ENCODE data around the gene DMRT1. TPM values are rescaled to one million over a fixed set of nuclear protein-coding genes. Genes with fewer than 3 reads are reported as not detected.

Gene DMRT1
- total RNA-seq, 1 donor from 2014 or later = not detected

DNA sequence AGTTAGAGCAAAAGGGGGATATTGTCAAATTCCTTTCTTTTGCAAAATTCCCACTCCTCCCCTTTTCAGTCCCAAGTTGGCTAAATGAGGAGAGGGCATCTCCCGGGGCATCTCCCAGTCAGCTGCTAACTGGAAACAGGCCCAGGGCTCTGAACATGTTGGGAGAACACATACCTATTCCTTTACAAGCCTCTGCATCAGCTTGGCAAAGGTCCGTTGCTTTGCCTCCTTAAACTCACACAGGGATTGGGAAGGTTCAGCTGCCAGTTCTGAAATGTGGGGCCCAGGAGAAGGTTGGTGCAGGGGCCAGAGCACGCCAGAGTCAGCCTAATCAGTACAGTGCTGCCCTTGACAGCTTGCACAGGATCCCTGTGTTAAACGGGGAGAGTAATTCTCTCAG lies 124.0 kb downstream of the DMRT1 start:
- Mint-ChIP-seq H3K4me1 (ENCODE audit: low read depth) (peaks cover 10% of the 10 kb centered on the region), H3K4me3 (ENCODE audit: unreplicated experiment) (no peak overlapping the region), H3K36me3 (ENCODE audit: low read depth) (no peaks in the 10 kb centered on the region), H3K27me3 (ENCODE audit: low read depth) (peaks cover 77% of the 10 kb centered on the region), H3K27ac (ENCODE audit: unreplicated experiment) (no peak overlapping the region), H3K9me3 (ENCODE audit: low read depth) (no peaks in the 10 kb centered on the region)
- TF ChIP-seq, protein P1, sequence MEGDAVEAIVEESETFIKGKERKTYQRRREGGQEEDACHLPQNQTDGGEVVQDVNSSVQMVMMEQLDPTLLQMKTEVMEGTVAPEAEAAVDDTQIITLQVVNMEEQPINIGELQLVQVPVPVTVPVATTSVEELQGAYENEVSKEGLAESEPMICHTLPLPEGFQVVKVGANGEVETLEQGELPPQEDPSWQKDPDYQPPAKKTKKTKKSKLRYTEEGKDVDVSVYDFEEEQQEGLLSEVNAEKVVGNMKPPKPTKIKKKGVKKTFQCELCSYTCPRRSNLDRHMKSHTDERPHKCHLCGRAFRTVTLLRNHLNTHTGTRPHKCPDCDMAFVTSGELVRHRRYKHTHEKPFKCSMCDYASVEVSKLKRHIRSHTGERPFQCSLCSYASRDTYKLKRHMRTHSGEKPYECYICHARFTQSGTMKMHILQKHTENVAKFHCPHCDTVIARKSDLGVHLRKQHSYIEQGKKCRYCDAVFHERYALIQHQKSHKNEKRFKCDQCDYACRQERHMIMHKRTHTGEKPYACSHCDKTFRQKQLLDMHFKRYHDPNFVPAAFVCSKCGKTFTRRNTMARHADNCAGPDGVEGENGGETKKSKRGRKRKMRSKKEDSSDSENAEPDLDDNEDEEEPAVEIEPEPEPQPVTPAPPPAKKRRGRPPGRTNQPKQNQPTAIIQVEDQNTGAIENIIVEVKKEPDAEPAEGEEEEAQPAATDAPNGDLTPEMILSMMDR (IDR thresholded peaks at IDR 0.05) = no peak
- no peak for DNase-seq (ENCODE audit: low spot score)

DNA sequence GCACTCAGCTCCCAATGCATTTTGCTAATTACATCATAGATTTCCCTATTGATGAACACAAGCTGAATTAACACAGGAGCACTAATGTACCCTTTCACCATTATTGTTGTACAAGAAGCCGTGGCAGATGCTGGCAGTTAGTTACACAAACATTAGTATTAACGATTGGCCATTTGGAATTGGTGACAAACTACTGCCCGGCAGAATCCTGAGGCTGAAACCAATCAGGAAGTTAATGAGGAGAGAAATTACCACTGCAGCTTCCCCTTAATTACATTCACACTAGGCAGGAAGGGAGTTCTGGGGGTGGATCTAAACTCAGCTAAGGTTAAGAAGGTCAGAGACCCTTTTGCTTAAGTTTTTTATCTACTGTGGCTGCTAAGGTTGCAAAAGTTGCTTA lies 125.4 kb downstream of the DMRT1 start:
- Mint-ChIP-seq H3K4me3 (ENCODE audit: unreplicated experiment) (no peak overlapping the region), H3K27me3 (ENCODE audit: low read depth) (peaks cover 70% of the 10 kb centered on the region), H3K4me1 (ENCODE audit: low read depth) (peaks cover 11% of the 10 kb centered on the region), H3K9me3 (ENCODE audit: low read depth) (no peaks in the 10 kb centered on the region), H3K27ac (ENCODE audit: unreplicated experiment) (no peak overlapping the region), H3K36me3 (ENCODE audit: low read depth) (no peaks in the 10 kb centered on the region)
- TF ChIP-seq, protein P1 (IDR thresholded peaks at IDR 0.05) = no peak
- no peak for DNase-seq (ENCODE audit: low spot score)

DNA sequence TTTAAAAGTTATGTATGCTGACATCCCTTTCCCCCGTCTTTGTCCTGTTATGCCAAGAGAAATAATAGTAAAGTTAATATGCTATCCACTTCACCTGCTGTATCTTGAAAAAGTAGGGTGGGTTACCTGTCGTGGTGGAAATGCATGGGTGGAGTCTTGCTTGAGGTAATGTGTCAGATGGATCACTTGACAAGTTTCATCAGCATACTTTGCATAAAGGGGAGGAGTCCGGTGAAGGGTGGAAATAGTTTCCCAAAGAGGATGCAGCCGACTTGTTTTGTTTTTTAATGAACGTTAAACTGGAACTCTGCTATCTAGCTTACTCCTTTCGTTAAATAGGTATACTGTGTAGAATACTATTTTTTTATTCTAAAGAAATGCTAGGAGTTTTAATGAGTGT lies 125.9 kb downstream of the DMRT1 start:
- TF ChIP-seq, protein P1 (IDR thresholded peaks at IDR 0.05) = no peak
- H3K36me3 Mint-ChIP-seq (ENCODE audit: low read depth) = no peaks in the 10 kb centered on the region
- H3K9me3 Mint-ChIP-seq (ENCODE audit: low read depth) = no peaks in the 10 kb centered on the region
- peaks cover 15% of the 10 kb centered on the region for H3K4me1 Mint-ChIP-seq (ENCODE audit: low read depth)
- peaks cover 70% of the 10 kb centered on the region for H3K27me3 Mint-ChIP-seq (ENCODE audit: low read depth)
- H3K27ac Mint-ChIP-seq (ENCODE audit: unreplicated experiment) = no peak overlapping the region
- DNase-seq (ENCODE audit: low spot score) = no peak
- H3K4me3 Mint-ChIP-seq (ENCODE audit: unreplicated experiment) = no peak overlapping the region

DNA sequence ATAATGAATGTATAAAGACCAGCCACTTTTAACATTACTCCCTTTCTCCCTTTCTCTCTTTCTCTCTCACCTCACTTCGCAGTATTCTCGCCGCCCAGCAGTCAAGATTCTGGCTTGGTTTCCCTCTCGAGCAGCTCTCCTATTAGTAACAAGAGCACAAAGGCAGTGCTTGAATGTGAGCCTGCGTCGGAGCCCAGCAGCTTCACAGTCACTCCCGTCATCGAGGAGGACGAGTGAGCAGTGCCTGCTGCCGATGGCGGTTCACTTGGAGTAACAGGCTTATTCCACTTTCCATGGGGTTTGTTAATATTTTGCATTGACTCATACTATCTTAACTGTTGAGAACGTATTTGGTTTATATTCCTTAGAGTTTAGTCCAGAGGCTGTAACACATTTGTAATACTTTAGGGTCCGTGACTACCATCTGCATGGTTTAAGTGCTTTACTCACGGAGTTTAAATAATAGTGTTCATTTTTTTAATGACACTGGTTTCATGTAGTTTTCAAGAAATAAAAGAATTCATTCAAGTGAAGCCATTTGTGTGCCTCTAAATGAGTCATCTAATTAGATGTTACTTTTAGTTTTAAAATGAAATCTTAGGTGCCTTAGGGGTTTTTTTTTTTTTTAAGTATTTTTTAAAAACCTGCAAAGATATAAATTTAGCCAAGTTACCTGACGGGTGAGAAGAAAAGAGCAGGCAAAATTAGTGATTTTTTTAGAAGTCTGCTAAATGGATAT lies 126.6 kb downstream of the DMRT1 start:
- no peak overlapping the region for H3K27ac Mint-ChIP-seq (ENCODE audit: unreplicated experiment)
- peaks cover 16% of the 10 kb centered on the region for H3K4me1 Mint-ChIP-seq (ENCODE audit: low read depth)
- TF ChIP-seq, protein P1 (IDR thresholded peaks at IDR 0.05) = no peak
- peaks cover 67% of the 10 kb centered on the region for H3K27me3 Mint-ChIP-seq (ENCODE audit: low read depth)
- no peaks in the 10 kb centered on the region for H3K36me3 Mint-ChIP-seq (ENCODE audit: low read depth)
- no peak for DNase-seq (ENCODE audit: low spot score)
- no peak overlapping the region for H3K4me3 Mint-ChIP-seq (ENCODE audit: unreplicated experiment)
- no peaks in the 10 kb centered on the region for H3K9me3 Mint-ChIP-seq (ENCODE audit: low read depth)

- peaks cover 20% of the 10 kb centered on the region for H3K4me1 Mint-ChIP-seq (ENCODE audit: low read depth)
- TF ChIP-seq, protein P1 (IDR thresholded peaks at IDR 0.05) = no peak
- H3K27me3 Mint-ChIP-seq (ENCODE audit: low read depth) = peaks cover 73% of the 10 kb centered on the region
- H3K4me3 Mint-ChIP-seq (ENCODE audit: unreplicated experiment) = no peak overlapping the region
- no peak for DNase-seq (ENCODE audit: low spot score)
- H3K36me3 Mint-ChIP-seq (ENCODE audit: low read depth) = no peaks in the 10 kb centered on the region
- no peaks in the 10 kb centered on the region for H3K9me3 Mint-ChIP-seq (ENCODE audit: low read depth)
- no peak overlapping the region for H3K27ac Mint-ChIP-seq (ENCODE audit: unreplicated experiment)
These were observed 128.0 kb downstream of the DMRT1 start for GRCh38 chr9:969310-970150.
